HepG2 (cell line): ENCODE data around the gene RFC2. TPM values are rescaled to one million over a fixed set of nuclear protein-coding genes. Genes with fewer than 3 reads are reported as not detected.

ENCODE experiments used
- KDM2A ChIP-seq: sonication (generic); formaldehyde crosslinking; IDR thresholded peaks from 2 replicates; pipeline ENCODE4 v1.4.0; 2020; ENCODE audit warnings: low read depth, missing genetic modification reagents, borderline replicate concordance
- KLF12 ChIP-seq: sonication (generic); formaldehyde crosslinking; IDR thresholded peaks from 2 replicates; pipeline ENCODE4 v1.4.0; 2020; ENCODE audit warnings: missing genetic modification reagents, borderline replicate concordance
- LCORL ChIP-seq, 2 experiments: fragments of 450-650 bp in 1 of 2; sonication (generic) in 1 of 2; formaldehyde crosslinking in 1 of 2; IDR thresholded peaks; 2 replicates each; pipeline versions ENCODE4 v1.5.0 to v1.6.1; 2017 to 2020; ENCODE audit warnings: antibody characterized with exemption in 1 of 2, missing genetic modification reagents in 1 of 2
- NCOR1 ChIP-seq: fragments of 200-600 bp; sonication (generic); IDR thresholded peaks from 2 replicates; pipeline ENCODE4 v1.7.0; 2017; ENCODE audit warnings: antibody characterized with exemption, low read length, borderline replicate concordance
- NFKB2 ChIP-seq: sonication (generic); formaldehyde crosslinking; IDR thresholded peaks from 2 replicates; pipeline ENCODE4 v1.4.0; 2020; ENCODE audit warnings: missing genetic modification reagents, borderline replicate concordance
- REPIN1 ChIP-seq: sonication (generic); formaldehyde crosslinking; IDR thresholded peaks from 2 replicates; pipeline ENCODE4 v1.8.0; 2022; ENCODE audit warnings: missing genetic modification reagents, low read depth, mild to moderate bottlenecking, borderline replicate concordance
- polyA plus RNA-seq, 8 experiments: library from polyadenylated mRNA; depleted of rRNA in 3 of 8; stranded (reverse) in 7 of 8; unstranded in 1 of 8; fragments of >200 nt; fragmentation: Illumina TruSeq in 4 of 8; extraction: Trizol in 4 of 8; gene quantifications; 2 replicates each; pipeline versions ENCODE4 v1.2.1 to v1.2.3, GENCODE V29; 2011 to 2016; ENCODE audit warnings: low read depth in 4 of 8, missing spikeins in 1 of 8, mixed read lengths in 1 of 8; ENCODE audit not compliant: insufficient read depth in 1 of 8
- total RNA-seq, 5 experiments: library from RNA; depleted of rRNA; stranded (reverse); fragments of >200 nt; fragmentation: Illumina TruSeq; extraction: Trizol; gene quantifications; 2 replicates each; pipeline ENCODE4 v1.2.3, GENCODE V29; 2016; ENCODE audit warnings: low read depth in 1 of 5
- TF ChIP-seq, protein P1 (sequence below): sonication (generic); formaldehyde crosslinking; IDR thresholded peaks from 2 replicates; pipeline ENCODE4 v1.5.1; 2020; ENCODE audit warnings: mild to moderate bottlenecking, missing genetic modification reagents, moderate library complexity
- TF ChIP-seq, protein P2 (sequence below): sonication (generic); formaldehyde crosslinking; conservative IDR thresholded peaks from 2 replicates; pipeline ENCODE4 v1.8.0; 2022; ENCODE audit warnings: mild to moderate bottlenecking, moderate library complexity, missing genetic modification reagents
- TF ChIP-seq, protein P3 (sequence below): sonication (generic); formaldehyde crosslinking; IDR thresholded peaks from 2 replicates; pipeline ENCODE4 v1.4.0; 2020; ENCODE audit warnings: missing genetic modification reagents
- TF ChIP-seq, protein P4 (sequence below): IDR thresholded peaks from 2 replicates; pipeline ENCODE4 v1.4.0; 2020; ENCODE audit warnings: mild to moderate bottlenecking, missing genetic modification reagents

RFC2 gene
- total and polyA plus RNA-seq, 2 of the 13 experiments (the other 11 are each of a cell fraction or from before 2014, with no cell fraction given): 14.6 to 43.5 TPM

DNA sequence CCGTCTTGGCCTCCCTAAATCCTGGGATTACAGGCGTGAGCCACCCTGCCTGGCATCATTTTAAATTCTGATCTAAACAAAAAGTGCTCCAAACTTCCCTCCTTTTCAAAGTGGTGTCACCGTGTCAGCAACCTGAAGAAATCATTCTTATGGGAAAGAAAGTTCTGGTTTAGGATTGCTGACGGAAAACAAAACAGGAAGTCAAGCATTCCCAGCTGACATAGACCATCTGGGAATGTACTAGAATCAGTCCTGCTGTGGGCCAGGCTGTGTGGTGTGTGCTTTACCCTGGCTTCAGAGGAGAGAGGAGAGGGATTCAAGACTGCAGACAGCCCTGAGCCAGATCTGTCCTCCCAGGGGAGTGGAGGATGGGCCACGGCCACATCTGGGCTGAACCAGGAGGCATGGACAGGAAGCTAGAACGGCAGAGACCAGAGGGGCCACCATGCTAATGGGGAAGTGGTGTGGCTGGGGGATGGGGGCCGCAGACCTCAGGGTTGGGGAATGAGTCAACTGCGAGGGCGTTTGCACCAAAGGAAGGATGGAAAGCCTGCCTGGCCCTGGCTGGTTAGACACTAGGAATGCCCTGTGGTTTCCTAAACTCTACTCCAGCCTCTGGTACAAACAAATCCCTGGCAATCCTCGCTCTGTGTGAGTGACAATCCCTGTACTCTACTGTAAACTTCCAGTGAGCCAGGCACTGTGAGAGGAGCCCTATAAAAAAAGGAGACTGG, 18.3 kb upstream of the RFC2 start (continued):
- TF ChIP-seq, protein P1, sequence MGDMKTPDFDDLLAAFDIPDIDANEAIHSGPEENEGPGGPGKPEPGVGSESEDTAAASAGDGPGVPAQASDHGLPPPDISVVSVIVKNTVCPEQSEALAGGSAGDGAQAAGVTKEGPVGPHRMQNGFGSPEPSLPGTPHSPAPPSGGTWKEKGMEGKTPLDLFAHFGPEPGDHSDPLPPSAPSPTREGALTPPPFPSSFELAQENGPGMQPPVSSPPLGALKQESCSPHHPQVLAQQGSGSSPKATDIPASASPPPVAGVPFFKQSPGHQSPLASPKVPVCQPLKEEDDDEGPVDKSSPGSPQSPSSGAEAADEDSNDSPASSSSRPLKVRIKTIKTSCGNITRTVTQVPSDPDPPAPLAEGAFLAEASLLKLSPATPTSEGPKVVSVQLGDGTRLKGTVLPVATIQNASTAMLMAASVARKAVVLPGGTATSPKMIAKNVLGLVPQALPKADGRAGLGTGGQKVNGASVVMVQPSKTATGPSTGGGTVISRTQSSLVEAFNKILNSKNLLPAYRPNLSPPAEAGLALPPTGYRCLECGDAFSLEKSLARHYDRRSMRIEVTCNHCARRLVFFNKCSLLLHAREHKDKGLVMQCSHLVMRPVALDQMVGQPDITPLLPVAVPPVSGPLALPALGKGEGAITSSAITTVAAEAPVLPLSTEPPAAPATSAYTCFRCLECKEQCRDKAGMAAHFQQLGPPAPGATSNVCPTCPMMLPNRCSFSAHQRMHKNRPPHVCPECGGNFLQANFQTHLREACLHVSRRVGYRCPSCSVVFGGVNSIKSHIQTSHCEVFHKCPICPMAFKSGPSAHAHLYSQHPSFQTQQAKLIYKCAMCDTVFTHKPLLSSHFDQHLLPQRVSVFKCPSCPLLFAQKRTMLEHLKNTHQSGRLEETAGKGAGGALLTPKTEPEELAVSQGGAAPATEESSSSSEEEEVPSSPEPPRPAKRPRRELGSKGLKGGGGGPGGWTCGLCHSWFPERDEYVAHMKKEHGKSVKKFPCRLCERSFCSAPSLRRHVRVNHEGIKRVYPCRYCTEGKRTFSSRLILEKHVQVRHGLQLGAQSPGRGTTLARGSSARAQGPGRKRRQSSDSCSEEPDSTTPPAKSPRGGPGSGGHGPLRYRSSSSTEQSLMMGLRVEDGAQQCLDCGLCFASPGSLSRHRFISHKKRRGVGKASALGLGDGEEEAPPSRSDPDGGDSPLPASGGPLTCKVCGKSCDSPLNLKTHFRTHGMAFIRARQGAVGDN: peak; percentile 86
- TF ChIP-seq REPIN1 (0 out of 2 replicates have a peak, but pooled peaks have one; percentile 23), KLF12 (CRISPR knock-in tag) (no peak), LCORL (IDR thresholded peaks at IDR 0.05) (no peak), LCORL (CRISPR knock-in tag; IDR thresholded peaks at IDR 0.05) (0 out of 2 replicates have a peak, but pooled peaks have one; percentile 23), NCOR1 (no peak), KDM2A (peak; percentile 28; the same call in 1 of the 2 replicates), NFKB2 (CRISPR knock-in tag) (peak; percentile 36; the same call in 1 of the 2 replicates)
- TF ChIP-seq, protein P2, sequence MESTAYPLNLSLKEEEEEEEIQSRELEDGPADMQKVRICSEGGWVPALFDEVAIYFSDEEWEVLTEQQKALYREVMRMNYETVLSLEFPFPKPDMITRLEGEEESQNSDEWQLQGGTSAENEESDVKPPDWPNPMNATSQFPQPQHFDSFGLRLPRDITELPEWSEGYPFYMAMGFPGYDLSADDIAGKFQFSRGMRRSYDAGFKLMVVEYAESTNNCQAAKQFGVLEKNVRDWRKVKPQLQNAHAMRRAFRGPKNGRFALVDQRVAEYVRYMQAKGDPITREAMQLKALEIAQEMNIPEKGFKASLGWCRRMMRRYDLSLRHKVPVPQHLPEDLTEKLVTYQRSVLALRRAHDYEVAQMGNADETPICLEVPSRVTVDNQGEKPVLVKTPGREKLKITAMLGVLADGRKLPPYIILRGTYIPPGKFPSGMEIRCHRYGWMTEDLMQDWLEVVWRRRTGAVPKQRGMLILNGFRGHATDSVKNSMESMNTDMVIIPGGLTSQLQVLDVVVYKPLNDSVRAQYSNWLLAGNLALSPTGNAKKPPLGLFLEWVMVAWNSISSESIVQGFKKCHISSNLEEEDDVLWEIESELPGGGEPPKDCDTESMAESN: 0 out of 2 replicates have a peak, but pooled peaks have one; percentile 27
- TF ChIP-seq, protein P3, sequence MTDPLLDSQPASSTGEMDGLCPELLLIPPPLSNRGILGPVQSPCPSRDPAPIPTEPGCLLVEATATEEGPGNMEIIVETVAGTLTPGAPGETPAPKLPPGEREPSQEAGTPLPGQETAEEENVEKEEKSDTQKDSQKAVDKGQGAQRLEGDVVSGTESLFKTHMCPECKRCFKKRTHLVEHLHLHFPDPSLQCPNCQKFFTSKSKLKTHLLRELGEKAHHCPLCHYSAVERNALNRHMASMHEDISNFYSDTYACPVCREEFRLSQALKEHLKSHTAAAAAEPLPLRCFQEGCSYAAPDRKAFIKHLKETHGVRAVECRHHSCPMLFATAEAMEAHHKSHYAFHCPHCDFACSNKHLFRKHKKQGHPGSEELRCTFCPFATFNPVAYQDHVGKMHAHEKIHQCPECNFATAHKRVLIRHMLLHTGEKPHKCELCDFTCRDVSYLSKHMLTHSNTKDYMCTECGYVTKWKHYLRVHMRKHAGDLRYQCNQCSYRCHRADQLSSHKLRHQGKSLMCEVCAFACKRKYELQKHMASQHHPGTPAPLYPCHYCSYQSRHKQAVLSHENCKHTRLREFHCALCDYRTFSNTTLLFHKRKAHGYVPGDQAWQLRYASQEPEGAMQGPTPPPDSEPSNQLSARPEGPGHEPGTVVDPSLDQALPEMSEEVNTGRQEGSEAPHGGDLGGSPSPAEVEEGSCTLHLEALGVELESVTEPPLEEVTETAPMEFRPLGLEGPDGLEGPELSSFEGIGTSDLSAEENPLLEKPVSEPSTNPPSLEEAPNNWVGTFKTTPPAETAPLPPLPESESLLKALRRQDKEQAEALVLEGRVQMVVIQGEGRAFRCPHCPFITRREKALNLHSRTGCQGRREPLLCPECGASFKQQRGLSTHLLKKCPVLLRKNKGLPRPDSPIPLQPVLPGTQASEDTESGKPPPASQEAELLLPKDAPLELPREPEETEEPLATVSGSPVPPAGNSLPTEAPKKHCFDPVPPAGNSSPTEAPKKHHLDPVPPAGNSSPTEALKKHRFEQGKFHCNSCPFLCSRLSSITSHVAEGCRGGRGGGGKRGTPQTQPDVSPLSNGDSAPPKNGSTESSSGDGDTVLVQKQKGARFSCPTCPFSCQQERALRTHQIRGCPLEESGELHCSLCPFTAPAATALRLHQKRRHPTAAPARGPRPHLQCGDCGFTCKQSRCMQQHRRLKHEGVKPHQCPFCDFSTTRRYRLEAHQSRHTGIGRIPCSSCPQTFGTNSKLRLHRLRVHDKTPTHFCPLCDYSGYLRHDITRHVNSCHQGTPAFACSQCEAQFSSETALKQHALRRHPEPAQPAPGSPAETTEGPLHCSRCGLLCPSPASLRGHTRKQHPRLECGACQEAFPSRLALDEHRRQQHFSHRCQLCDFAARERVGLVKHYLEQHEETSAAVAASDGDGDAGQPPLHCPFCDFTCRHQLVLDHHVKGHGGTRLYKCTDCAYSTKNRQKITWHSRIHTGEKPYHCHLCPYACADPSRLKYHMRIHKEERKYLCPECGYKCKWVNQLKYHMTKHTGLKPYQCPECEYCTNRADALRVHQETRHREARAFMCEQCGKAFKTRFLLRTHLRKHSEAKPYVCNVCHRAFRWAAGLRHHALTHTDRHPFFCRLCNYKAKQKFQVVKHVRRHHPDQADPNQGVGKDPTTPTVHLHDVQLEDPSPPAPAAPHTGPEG: peak; percentile 93
- TF ChIP-seq, protein P4, sequence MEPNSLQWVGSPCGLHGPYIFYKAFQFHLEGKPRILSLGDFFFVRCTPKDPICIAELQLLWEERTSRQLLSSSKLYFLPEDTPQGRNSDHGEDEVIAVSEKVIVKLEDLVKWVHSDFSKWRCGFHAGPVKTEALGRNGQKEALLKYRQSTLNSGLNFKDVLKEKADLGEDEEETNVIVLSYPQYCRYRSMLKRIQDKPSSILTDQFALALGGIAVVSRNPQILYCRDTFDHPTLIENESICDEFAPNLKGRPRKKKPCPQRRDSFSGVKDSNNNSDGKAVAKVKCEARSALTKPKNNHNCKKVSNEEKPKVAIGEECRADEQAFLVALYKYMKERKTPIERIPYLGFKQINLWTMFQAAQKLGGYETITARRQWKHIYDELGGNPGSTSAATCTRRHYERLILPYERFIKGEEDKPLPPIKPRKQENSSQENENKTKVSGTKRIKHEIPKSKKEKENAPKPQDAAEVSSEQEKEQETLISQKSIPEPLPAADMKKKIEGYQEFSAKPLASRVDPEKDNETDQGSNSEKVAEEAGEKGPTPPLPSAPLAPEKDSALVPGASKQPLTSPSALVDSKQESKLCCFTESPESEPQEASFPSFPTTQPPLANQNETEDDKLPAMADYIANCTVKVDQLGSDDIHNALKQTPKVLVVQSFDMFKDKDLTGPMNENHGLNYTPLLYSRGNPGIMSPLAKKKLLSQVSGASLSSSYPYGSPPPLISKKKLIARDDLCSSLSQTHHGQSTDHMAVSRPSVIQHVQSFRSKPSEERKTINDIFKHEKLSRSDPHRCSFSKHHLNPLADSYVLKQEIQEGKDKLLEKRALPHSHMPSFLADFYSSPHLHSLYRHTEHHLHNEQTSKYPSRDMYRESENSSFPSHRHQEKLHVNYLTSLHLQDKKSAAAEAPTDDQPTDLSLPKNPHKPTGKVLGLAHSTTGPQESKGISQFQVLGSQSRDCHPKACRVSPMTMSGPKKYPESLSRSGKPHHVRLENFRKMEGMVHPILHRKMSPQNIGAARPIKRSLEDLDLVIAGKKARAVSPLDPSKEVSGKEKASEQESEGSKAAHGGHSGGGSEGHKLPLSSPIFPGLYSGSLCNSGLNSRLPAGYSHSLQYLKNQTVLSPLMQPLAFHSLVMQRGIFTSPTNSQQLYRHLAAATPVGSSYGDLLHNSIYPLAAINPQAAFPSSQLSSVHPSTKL (CRISPR knock-in tag): 0 out of 2 replicates have a peak, but pooled peaks have one; percentile 21
